A549 treated with AZD9567 at 1 μM for 4 hours (cell line): ENCODE measurements around the gene SDK1. TPM values are rescaled to one million over a fixed set of nuclear protein-coding genes. Genes with fewer than 3 reads are reported as not detected.

Source experiments
- total RNA-seq: library from RNA; stranded (reverse); fragments of 200-300 nt; extraction: Qiagen RNA extraction; gene quantifications from 5 replicates; pipeline ENCODE4 v1.2.3, GENCODE V29; 2022; ENCODE audit not compliant: insufficient read depth

The SDK1 gene, protein sequence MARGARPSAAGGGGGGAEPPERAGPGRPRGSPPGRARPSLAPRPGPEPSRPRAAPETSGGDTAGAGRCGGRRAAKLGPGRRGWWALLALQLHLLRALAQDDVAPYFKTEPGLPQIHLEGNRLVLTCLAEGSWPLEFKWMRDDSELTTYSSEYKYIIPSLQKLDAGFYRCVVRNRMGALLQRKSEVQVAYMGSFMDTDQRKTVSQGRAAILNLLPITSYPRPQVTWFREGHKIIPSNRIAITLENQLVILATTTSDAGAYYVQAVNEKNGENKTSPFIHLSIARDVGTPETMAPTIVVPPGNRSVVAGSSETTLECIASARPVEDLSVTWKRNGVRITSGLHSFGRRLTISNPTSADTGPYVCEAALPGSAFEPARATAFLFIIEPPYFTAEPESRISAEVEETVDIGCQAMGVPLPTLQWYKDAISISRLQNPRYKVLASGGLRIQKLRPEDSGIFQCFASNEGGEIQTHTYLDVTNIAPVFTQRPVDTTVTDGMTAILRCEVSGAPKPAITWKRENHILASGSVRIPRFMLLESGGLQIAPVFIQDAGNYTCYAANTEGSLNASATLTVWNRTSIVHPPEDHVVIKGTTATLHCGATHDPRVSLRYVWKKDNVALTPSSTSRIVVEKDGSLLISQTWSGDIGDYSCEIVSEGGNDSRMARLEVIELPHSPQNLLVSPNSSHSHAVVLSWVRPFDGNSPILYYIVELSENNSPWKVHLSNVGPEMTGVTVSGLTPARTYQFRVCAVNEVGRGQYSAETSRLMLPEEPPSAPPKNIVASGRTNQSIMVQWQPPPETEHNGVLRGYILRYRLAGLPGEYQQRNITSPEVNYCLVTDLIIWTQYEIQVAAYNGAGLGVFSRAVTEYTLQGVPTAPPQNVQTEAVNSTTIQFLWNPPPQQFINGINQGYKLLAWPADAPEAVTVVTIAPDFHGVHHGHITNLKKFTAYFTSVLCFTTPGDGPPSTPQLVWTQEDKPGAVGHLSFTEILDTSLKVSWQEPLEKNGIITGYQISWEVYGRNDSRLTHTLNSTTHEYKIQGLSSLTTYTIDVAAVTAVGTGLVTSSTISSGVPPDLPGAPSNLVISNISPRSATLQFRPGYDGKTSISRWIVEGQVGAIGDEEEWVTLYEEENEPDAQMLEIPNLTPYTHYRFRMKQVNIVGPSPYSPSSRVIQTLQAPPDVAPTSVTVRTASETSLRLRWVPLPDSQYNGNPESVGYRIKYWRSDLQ (N-terminal part only)
- 0.34 to 0.66 TPM (median 0.49 TPM) in 4 of 5 replicates, not detected in the other for total RNA-seq

DNA sequence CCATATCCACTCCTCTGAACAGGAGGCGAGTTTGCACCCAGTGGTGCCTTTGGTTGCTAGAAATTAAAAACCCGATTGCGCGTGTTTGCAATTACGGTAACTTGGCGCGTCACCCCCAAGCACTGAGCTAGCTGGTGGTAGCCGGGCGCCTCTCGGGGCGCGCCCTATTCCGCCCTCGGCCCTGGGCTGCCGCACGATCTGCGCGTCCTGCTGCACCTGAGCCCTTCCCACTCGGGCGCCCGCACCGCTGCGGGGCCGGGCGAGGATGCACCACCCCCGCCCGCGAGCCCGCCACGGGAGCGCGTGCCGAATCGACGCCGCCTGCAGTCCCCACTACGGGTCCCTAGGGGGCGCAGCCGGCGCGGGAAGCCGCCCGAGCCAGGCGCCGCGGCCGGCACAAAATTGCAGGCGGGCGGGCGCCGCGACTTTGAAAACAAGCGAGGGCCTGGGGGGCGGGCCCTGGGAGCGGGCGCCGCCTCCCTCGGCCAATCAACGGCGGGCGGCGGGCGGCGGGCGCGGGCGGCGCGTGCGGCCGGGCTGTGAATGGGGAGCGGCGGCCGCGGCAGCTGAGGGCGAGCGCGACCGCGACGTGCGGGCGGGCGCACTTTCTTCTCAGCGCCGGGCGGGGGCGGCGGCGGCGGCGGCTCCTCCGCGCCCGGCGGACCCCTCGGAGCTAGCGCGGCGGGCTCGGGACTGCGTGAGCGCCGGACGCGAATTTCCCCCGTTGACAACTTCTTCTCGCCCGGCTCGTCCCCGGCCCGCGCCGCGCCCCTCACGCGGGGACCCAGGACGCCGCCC lies at the start of gene SDK1:
SDK1 (plus strand) TSS at position 602 of the 798 bp plus-strand sequence. CDS start 335 bp downstream, outside the sequence.

